ENCODE results near the gene EPAS1.

DNA sequence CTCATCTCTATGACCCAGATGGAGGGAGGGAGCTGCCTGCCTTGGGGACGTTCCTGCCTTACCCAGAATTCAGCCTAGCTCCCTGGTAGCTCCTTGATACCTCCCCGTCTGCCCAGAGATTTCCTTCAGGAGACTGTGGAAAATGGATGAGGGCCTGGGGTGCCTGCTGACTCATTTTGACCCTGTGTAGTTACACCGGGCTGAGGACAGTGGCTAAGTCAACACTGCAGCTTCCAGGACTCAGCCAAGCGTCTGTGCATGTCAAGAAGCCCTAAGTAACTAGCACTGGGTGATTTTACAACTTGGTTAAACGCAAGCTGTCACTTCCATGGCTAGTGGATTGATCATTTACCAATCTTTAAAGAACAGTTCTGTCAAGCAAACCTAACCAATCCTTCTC is 23.3 kb upstream of the EPAS1 start:
- TF ChIP-seq POLR2AphosphoS5 (IDR thresholded peaks at IDR 0.05) (no peak), POLR2A (IDR thresholded peaks at IDR 0.05) (no peak)
- TF ChIP-seq, protein P1, sequence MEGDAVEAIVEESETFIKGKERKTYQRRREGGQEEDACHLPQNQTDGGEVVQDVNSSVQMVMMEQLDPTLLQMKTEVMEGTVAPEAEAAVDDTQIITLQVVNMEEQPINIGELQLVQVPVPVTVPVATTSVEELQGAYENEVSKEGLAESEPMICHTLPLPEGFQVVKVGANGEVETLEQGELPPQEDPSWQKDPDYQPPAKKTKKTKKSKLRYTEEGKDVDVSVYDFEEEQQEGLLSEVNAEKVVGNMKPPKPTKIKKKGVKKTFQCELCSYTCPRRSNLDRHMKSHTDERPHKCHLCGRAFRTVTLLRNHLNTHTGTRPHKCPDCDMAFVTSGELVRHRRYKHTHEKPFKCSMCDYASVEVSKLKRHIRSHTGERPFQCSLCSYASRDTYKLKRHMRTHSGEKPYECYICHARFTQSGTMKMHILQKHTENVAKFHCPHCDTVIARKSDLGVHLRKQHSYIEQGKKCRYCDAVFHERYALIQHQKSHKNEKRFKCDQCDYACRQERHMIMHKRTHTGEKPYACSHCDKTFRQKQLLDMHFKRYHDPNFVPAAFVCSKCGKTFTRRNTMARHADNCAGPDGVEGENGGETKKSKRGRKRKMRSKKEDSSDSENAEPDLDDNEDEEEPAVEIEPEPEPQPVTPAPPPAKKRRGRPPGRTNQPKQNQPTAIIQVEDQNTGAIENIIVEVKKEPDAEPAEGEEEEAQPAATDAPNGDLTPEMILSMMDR (IDR thresholded peaks at IDR 0.05): no peak

Measured in stomach (tissue), 4 donors.